ENCODE results near the gene RPL36. TPM values are rescaled to one million over a fixed set of nuclear protein-coding genes. Genes with fewer than 3 reads are reported as not detected.

Gene RPL36
- 262 TPM for total RNA-seq

DNA sequence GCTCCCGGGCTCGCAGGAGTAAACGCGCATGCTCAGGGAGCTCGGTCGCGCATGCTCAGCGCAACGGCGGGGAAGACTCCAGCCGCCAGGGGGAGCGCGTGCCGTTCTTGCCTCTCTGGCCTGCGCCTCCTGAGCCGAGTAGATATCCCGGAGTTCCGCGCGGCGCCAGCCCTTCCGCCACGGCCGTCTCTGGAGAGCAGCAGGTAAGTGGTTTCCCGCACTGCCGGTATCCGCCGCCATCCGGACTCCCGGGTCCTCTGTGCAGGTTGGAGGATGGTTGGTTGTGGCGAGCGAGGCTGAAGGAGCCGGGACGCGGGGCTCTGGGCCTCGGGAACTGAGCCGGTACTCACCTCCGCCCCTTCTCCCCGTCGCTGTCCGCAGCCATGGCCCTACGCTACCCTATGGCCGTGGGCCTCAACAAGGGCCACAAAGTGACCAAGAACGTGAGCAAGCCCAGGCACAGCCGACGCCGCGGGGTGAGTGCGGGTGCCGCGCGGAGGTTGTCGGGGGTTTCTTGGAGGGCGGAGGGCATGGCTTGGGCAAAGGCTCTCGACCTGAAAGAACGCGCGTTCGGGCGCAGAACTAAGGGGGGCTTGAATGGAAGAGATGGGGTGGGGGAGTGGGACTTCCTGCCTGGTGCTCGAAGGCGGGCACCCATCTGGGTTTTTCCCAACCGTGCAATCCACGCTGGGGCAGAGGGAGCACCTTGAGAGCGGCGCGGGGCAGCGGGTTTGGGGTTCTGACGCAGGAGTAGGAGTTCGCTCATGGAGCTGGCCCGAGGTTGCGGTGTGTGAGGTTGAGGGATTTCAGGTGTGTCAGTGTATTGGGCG is at the start of gene RPL36:
RPL36 (plus strand) TSS at position 171 of the 830 bp plus-strand sequence; CDS start at position 384, 213 bp downstream.
- FAIRE-seq: no peak

DNA sequence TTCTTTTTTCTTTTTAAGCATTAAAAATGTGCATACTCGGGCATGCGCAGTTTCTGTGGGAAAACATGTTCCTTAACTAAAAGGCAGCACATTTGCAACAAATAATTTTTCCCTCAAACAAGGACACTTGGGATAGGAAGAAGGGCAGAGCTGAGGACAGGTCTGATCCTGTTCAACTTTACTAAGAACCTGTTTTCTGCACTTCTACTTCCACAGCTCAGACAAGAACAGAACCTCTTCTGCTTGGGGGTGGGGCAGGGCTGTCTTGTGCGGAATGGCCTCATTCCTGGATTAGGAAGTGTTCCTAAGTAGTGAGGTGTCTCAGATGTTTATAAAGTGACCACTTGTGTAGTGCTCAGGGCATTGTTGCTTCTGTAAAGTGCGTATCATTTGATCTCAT is 48.9 kb upstream of the RPL36 start:
- DNase-seq (ENCODE audit: low spot score in 2 of 2) (no peak), FAIRE-seq (no peak)

More for the DNA sequence above, at the start of gene RPL36:
- DNase-seq (ENCODE audit: low spot score in 2 of 2): peak; percentile 97 to 98

DNA sequence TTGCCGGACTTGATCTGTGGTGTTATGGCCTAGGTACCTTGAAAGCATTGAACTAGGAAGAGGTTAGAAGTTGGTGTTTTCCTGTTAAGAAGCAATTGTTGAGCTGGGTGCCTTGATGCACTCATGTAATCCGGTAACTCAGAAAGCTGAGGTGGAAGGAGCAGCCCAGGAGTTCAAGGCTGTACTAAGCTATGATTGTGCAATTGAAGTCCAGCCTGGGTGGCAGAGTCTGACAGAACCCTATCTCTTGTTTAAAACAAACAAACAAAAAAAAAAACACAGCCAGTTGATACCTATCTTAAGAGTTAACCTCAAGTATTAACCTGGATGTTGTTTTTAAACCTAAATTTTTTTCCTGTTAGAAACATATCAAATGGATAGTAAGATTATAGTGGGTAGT is 47.9 kb upstream of the RPL36 start:
- DNase-seq (ENCODE audit: low spot score in 2 of 2) (no peak), FAIRE-seq (no peak)

DNA sequence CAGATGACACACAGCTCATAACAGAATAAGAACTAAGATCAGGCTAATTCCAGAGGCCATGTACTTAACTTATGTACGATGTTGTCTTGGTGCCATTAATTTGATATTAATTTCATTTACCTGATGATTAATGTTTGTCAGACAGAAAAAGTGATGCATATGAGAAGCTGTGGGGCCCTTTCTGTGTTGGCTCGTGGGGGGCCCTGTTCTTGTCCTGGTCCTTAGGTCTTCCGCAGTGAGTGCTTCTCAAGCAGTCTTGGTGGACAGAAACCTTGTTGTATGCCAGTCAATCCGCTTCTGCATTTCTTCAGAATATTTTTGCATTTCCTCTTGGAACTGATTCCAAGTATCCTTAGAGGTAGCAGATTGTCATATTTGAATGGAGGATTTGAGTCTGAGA is 47.0 kb upstream of the RPL36 start:
- FAIRE-seq (no peak), DNase-seq (ENCODE audit: low spot score in 2 of 2) (no peak)

DNA sequence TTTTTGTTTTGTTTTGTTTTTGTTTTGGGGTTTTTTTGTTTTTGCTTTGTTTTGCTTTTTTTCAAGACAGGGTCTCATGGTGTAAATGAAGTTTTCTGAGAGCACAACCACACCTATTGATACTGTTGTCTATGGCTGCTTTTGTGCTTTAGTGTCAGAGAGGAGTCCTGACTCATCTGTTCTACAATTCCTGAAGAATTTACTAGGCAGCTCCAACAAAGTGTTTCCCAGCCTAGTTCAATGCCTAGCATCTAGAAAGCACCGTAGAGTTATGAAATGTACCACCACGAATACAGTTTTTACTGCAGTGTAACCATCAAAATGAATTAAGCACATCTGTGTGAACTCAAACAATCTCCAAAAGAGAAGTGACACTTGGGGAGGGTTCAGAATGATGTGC is 46.1 kb upstream of the RPL36 start:
- DNase-seq (ENCODE audit: low spot score in 2 of 2): no peak
- FAIRE-seq: no peak

DNA sequence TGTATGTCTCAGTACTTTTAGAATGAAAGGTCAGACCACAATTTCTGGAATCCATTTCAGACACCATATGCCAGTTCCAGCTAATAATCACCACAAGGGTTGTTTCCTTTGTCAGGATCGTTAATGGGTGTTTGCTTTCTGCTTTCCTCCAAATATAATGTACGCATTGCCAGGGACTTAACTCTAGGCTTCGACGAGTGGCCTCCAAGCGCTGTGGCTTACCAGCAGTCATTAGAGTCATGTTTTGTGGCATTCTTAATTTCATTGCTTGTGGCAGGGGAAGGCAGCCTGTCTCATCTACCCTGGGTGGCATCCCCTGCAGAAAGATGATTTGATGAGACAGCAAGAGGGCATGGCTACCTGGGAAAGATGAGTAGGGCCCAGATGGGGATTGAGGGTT is 44.7 kb upstream of the RPL36 start:
- FAIRE-seq: no peak

DNA sequence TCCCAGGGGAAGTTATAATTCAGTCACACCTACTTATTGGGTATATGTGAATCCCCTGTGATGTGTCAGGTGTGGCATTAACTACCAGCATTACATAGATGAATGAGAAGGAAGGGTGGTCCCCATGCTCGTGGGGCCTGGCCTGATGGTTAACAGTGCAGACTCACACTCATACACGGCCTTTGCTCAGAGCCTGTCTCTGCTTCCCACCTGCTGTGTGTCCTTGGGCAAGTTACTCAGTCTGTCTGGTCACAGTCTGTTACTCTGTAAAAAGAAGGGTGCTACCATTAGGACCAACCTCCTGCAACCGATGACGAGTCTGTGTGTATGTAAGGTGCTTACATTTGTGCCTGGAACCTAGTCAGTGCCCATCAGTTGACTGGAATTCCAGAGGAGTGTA is 43.4 kb upstream of the RPL36 start:
- FAIRE-seq (no peak), DNase-seq (ENCODE audit: low spot score in 2 of 2) (no peak)

More for the DNA sequence above, 44.7 kb upstream of the RPL36 start:
- DNase-seq (ENCODE audit: low spot score in 2 of 2): no peak

DNA sequence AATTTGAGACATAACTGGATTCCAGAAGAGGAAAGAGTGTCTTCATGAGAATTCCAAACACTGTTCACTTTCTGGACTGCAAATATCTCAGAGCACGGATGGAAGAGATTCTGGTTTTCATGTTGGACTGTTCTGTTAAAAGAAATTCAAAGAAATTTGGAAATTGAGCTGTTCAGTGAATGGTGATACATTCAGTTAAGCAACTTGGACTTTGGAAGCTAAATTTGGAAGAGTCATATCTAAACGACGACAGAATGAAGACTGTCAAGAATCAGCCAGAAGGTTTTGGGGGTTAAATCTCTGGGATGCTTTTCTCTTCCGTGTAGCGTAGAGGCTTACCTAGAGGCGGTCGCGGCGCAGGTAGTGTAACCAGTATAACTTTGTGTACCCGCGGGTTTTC is 41.6 kb upstream of the RPL36 start:
- FAIRE-seq: no peak
- DNase-seq (ENCODE audit: low spot score in 2 of 2): no peak

DNA sequence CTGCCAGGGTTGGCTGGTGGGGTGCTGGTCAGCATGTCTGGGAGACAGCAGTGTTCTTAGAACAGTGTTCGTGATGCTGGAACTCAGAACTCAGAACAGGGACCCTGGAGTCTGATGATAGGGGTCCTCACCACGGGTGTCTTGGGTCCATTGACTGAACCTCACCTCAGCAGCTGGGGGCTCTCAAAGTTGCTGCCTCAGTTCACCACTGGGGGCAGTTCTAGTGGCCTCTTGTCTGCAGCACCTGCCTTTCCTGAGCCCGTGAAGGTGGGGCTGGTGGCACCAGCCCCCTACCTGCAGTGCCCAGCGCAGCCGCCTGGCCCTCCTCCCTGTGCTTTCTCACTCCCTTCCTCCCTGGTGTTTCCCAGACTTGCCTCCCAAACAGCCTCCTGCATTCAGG is 38.7 kb upstream of the RPL36 start:
- no peak for FAIRE-seq

DNA sequence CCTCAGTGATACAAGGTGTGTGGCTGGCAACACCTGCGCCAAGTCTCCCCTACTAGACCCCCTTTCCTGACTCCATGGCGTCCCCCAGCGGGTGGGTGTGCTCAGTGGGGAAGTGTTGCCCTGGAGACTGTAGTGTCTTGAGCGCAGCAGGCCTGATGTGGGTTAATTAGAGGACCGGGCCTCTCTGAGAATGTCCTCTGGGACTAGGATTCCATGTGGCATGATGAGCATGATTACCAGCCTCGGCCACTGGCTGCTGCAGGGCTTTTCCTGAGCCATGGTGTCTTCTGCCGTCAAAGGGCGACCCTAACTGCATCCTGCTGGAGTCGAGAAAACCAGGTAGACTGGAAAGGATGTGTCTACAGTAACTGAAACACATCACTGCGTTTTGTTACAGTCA is 37.8 kb upstream of the RPL36 start:
- FAIRE-seq: no peak

More for the DNA sequence above, 38.7 kb upstream of the RPL36 start:
- no peak for DNase-seq (ENCODE audit: low spot score in 2 of 2)

DNA sequence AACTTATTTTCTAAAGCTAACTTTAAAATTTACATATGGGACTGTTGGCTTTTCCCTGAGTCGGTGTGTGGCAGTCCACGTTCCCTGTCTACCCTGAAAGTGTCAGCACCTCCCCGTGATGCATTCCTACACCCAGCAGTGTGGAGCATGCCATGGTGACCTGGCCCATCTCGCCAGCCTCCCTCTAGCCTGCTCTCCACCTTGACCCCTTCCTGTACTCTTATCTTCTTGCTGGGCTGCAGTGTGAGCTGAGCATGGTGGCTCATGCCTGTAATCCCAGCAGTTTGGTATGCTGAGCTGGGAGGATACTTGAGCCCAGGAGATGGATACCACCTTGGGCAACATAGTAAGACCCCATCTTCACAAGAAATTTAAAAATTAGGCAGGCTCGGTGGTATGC is 35.2 kb upstream of the RPL36 start:
- DNase-seq (ENCODE audit: low spot score in 2 of 2): no peak

More for the DNA sequence above, 37.8 kb upstream of the RPL36 start:
- DNase-seq (ENCODE audit: low spot score in 2 of 2): no peak

DNA sequence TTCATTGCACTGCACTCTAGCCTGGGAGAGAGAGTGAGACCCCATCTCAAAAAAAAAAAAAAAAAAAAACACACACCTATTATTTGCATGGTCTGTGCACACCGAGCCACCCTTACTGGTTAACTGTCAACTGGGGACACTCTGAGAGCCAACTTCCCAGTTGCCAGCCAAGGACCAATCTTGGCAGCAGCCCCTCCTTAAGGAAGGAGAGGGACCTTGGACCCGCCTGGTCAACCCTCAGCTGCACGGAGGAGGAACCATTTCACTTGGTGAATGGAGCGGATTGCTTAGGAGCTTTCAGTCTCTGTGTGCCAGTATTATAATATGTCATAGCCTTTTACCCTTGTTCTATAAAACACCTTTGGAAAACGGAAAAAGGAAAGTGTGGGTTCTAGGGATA is 34.7 kb upstream of the RPL36 start:
- FAIRE-seq (no peak), DNase-seq (ENCODE audit: low spot score in 2 of 2) (no peak)

More for the DNA sequence above, 35.2 kb upstream of the RPL36 start:
- FAIRE-seq: no peak

DNA sequence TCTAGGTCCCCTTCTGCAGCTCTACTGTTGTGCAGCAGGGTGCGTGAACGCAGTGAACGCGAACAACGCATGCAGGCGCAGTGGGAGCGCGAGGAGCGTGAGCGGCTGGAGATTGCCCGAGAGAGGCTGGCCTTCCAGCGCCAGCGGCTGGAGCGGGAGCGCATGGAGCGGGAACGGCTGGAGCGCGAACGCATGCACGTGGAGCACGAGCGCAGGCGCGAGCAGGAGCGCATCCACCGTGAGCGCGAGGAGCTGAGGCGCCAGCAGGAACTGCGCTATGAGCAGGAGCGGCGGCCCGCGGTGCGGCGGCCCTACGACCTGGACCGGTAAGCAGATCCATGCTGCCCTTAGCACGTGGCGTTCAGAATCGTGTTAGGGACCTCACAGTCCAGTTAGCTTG is 28.6 kb upstream of the RPL36 start:
- DNase-seq (ENCODE audit: low spot score in 2 of 2) (no peak), FAIRE-seq (no peak)

DNA sequence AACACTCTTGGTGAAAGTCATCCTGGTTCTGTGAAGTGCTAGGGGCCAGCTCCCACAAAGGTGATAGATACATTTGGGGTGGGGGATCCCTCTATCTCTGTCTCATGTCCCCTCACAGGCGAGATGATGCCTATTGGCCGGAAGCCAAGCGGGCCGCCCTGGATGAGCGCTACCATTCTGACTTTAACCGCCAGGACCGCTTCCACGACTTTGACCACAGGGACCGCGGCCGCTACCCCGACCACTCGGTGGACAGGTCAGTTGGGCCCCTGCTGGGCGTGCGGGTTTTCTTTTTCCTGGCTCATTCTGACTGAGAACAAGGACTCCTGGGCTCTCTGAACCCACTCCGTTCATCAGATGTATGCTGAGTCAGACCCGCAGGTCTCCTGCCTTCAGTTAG is 26.2 kb upstream of the RPL36 start:
- DNase-seq (ENCODE audit: low spot score in 2 of 2) (no peak), FAIRE-seq (no peak)

DNA sequence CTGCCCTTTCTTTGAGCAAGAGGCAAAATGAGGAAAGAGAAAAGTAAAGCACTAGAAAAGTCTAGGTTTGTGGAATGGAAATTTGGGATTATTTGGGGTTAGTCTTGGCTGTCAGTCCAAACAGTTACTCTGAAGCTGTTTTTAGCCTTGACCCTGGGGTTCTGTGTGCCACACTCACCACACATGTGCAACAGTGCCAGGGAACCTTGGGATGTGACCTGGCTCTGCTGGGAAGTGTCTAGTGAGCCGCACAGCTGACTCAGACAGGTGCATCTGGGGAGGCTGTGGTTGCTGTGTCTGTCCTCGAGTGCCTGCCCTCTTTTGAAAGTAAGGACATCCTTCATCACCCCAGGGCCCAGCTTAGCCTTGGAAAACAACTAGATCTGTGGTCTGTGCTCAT is 25.6 kb upstream of the RPL36 start:
- DNase-seq (ENCODE audit: low spot score in 2 of 2) (no peak), FAIRE-seq (no peak)

DNA sequence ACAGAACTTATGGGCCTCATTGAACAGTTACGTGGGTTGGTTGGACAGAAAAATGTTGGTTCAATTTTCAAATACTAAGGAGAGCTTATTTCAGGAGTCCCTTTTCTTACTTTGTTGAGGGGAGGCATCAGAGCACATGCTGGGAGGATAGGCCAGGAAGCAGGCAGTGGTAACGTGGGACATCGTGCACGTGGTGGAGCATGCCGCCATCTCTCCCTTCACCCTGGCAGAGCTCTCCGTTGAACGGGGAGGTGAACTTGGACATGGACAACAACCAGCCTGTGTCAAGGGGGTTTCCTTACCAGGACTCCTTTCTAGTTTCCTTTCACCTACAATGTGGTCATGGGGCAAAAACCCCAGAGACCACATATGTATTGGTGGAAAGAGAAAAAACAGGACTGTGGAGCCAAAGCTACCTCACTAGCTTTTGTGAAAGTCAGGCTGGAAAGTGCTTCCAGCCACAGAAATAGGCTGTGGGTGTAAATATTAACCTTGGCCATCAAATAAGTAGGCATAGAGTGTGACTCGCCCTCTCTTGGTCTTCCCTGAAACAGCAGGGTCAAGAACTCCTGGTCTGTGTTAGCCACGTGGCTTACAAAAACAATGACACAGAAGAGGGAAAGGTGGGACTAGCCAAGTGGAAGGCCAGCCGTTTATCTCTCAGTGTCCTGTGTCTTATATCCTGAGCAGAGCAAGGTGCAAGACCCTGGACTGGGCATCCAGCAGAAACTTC is 24.1 kb upstream of the RPL36 start:
- DNase-seq (ENCODE audit: low spot score in 2 of 2): no peak
- FAIRE-seq: no peak

DNA sequence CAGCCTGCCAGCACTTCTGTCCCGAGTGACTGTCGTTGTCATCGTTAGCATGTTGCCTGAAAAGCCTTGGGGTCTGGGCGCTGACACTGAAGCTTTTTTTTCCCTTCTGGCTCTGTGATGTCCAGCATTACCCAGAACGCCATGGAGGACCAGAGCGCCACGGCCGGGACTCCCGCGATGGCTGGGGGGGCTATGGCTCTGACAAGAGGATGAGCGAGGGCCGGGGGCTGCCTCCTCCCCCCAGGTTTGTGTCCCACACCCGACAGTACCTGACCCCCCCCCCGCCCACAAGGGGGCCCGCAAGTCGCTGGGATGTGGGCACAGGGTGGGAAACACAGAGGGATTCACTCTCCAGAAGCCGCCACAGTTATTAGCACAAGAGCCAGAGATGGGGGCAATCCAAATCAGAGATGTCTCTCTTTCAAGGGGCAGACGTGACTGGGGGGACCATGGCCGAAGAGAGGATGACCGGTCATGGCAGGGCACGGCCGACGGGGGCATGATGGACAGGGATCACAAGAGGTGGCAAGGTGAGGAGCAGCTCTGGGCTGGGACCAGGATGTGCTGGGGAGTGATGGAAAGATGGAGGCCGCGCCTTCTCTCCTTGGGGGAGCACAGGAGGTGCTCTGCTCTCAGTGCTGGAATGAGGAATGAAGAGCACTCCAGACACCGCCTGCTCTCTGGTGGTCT is 23.0 kb upstream of the RPL36 start:
- FAIRE-seq: no peak
- DNase-seq (ENCODE audit: low spot score in 2 of 2): no peak

DNA sequence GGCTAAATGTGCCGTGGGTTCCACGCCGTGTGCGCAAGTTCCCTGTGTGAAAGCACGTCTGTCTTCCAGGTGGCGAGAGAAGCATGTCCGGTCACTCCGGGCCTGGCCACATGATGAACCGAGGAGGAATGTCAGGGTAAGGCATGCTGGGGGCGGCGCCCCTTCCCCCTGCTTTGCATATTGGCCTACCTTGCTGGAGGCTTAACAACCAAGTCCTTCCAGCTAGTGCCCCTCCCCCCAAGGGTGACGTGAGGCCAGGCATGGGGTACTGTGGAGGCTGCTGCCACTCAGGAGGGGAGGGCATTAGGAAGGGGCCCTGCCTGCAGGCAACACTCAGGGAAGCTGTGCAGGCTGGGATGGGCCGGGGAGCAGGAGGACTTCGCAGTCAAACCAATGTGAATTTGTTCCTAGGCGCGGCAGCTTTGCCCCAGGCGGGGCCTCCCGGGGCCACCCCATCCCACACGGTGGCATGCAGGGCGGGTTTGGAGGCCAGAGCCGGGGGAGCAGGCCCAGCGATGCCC is 22.3 kb upstream of the RPL36 start:
- FAIRE-seq (no peak), DNase-seq (ENCODE audit: low spot score in 2 of 2) (no peak)

DNA sequence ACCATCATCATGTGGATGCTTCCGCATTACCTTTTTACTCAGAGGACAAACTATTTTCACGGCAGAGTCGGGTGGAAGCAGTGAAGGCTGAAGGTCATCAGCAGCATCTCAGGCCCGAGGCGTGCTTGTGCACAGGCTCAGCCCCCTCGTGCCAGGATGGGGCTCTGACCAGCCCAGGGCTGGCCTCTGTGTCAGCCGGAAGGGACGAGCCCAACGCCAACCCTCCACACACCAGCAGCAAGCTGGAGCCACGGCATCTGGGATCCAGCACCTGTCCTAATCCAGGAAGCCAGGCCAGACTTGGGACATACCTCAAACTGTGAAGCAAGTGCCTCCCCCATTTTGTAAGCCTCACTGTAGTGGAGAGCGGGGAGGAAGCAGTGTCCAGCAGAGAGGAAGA is 20.9 kb upstream of the RPL36 start:
- DNase-seq (ENCODE audit: low spot score in 2 of 2) (no peak), FAIRE-seq (no peak)

DNA sequence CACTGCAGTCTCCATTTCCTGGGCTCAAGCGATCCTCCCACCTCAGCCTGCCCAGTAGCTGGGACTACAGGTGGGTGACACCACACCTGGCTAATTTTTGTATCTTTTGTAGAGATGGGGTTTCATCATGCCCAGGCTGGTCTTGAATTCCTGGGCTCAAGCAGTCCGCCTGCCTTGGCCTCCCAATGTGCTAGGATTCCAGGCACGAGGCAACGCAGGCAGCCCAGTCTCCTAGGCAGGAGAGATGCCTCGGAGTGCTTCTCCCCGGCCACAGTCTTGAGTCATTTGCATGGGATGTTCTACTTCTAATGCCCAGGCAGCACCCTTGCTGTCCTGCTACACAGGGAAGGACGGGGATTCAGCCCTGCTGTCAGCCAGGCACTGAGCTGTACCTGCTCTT is 18.5 kb upstream of the RPL36 start:
- FAIRE-seq: no peak
- no peak for DNase-seq (ENCODE audit: low spot score in 2 of 2)
